ENCODE data around the gene ALG10. TPM values are rescaled to one million over a fixed set of nuclear protein-coding genes. Genes with fewer than 3 reads are reported as not detected.
A peak's percentile ranks its signal among the peaks of the same experiment; 100 is the strongest.
"Not testable (repeated sequence)": the region's sequence is repeated elsewhere in the genome, so short reads cannot be mapped to it uniquely, and the experiment has no call there.

ALG10 gene
- total and polyA plus RNA-seq, 2 experiments from 2014 or later: 3.2 to 4.3 TPM

DNA sequence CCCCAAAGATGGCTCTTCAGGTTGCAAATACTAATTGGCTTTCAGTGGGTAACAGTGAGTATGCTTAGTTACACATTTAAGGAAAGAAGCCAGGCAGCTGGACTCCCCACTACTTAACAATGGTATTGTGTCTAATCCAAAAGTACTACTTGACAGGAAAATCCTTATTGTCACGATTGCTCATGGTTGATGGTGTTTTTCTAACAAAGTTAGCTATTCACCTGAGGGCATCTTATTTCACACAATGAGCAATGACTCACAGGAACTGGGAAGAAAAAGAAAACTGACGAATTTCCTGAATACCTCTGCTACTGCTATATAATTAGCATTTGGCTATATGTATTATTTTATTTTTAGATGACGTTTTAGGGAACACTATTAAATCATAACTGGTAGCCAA, 33.4 kb upstream of the ALG10 start:
- H3K9me3 ChIP-seq (ENCODE audit: low read depth): no peaks in the 10 kb centered on the region
- H3K4me3 ChIP-seq: no peak overlapping the region
- TF ChIP-seq EZH2 (IDR thresholded peaks at IDR 0.05; ENCODE audit: insufficient read depth, poor library complexity, severe bottlenecking) (no peak), EZH2phosphoT487 (IDR thresholded peaks at IDR 0.05; ENCODE audit: insufficient read depth, low read depth) (no peak)
- no peak overlapping the region for H3K9ac ChIP-seq
- no peaks in the 10 kb centered on the region for H3K36me3 ChIP-seq (ENCODE audit: low read depth)
- H3K4me2 ChIP-seq (ENCODE audit: unreplicated experiment): no peak overlapping the region
- H3K79me2 ChIP-seq (ENCODE audit: insufficient read depth): no peaks in the 10 kb centered on the region
- H3K9me2 ChIP-seq (ENCODE audit: insufficient read depth): no peaks in the 10 kb centered on the region
- 11 to 12% methylated on average over 3 of the region's 3 CpGs for WGBS, 2 experiments (ENCODE audit: low coverage in 1 of 2, low lambda C conversion rate in 2 of 2, missing lambda C conversion rate in 2 of 2)
- no peak overlapping the region for H2AFZ ChIP-seq
- no peak for DNase-seq
- H4K20me1 ChIP-seq (ENCODE audit: insufficient read depth): no peaks in the 10 kb centered on the region
- in situ Hi-C loops (cut with MboI): no loop called here
- no peak overlapping the region for H3K27ac ChIP-seq
- H3K4me1 ChIP-seq (ENCODE audit: insufficient read depth): no peaks in the 10 kb centered on the region
- H3K27me3 ChIP-seq (replicated peaks; ENCODE audit: insufficient read depth): no peaks in the 10 kb centered on the region
- no peaks in the 10 kb centered on the region for H3F3A ChIP-seq (ENCODE audit: insufficient read depth)

GRCh38 chr12:33994857-33995808, 27.2 kb upstream of the ALG10 start:
- H3K27ac ChIP-seq: no peak overlapping the region
- H2AFZ ChIP-seq: no peak overlapping the region
- no peak overlapping the region for H3K4me3 ChIP-seq
- H4K20me1 ChIP-seq (ENCODE audit: insufficient read depth): no peaks in the 10 kb centered on the region
- no peaks in the 10 kb centered on the region for H3K9me3 ChIP-seq (ENCODE audit: low read depth)
- 34 to 40% methylated on average over 4 of the region's 4 CpGs for WGBS, 2 experiments (ENCODE audit: low coverage in 1 of 2, low lambda C conversion rate in 2 of 2, missing lambda C conversion rate in 2 of 2)
- no peak overlapping the region for H3K9ac ChIP-seq
- no peak overlapping the region for H3K4me2 ChIP-seq (ENCODE audit: unreplicated experiment)
- no peaks in the 10 kb centered on the region for H3K36me3 ChIP-seq (ENCODE audit: low read depth)
- no peaks in the 10 kb centered on the region for H3F3A ChIP-seq (ENCODE audit: insufficient read depth)
- no peaks in the 10 kb centered on the region for H3K4me1 ChIP-seq (ENCODE audit: insufficient read depth)
- no peaks in the 10 kb centered on the region for H3K27me3 ChIP-seq (replicated peaks; ENCODE audit: insufficient read depth)
- TF ChIP-seq EZH2phosphoT487 (IDR thresholded peaks at IDR 0.05; ENCODE audit: insufficient read depth, low read depth): no peak
- H3K79me2 ChIP-seq (ENCODE audit: insufficient read depth): no peaks in the 10 kb centered on the region
- in situ Hi-C loops (cut with MboI): no loop called here
- no peaks in the 10 kb centered on the region for H3K9me2 ChIP-seq (ENCODE audit: insufficient read depth)
- no peak for DNase-seq

GRCh38 chr12:34008835-34009234, 13.5 kb upstream of the ALG10 start:
- not testable (repeated sequence) for H2AFZ ChIP-seq; H3K27ac ChIP-seq; H3K4me1 ChIP-seq (ENCODE audit: insufficient read depth); H3K36me3 ChIP-seq (ENCODE audit: low read depth); H3K4me3 ChIP-seq; DNase-seq; H3K4me2 ChIP-seq (ENCODE audit: unreplicated experiment); H3K9ac ChIP-seq; H4K20me1 ChIP-seq (ENCODE audit: insufficient read depth); H3K9me3 ChIP-seq (ENCODE audit: low read depth); H3K9me2 ChIP-seq (ENCODE audit: insufficient read depth); H3K79me2 ChIP-seq (ENCODE audit: insufficient read depth); H3K27me3 ChIP-seq (replicated peaks; ENCODE audit: insufficient read depth); H3F3A ChIP-seq (ENCODE audit: insufficient read depth)
- in situ Hi-C loops (cut with MboI): loop anchor here (10.0 to 25.0 kb wide), 2 partner anchors 1244 to 1647 kb away; no protein-coding TSS in a partner anchor

- Histone ChIP-seq H3F3A (ENCODE audit: insufficient read depth) (no peaks in the 10 kb centered on the region), H3K36me3 (ENCODE audit: low read depth) (no peaks in the 10 kb centered on the region), H3K27me3 (replicated peaks; ENCODE audit: insufficient read depth) (no peaks in the 10 kb centered on the region), H3K9ac (no peak overlapping the region), H2AFZ (peak overlapping the region; percentile 65), H3K9me3 (ENCODE audit: low read depth) (no peaks in the 10 kb centered on the region), H3K4me3 (no peak overlapping the region), H3K4me2 (ENCODE audit: unreplicated experiment) (no peak overlapping the region), H4K20me1 (ENCODE audit: insufficient read depth) (no peaks in the 10 kb centered on the region), H3K79me2 (ENCODE audit: insufficient read depth) (no peaks in the 10 kb centered on the region), H3K9me2 (ENCODE audit: insufficient read depth) (no peaks in the 10 kb centered on the region), H3K27ac (no peak overlapping the region), H3K4me1 (ENCODE audit: insufficient read depth) (peaks cover 2% of the 10 kb centered on the region; the same call in 1 of the 2 replicates)
- TF ChIP-seq EZH2phosphoT487 (IDR thresholded peaks at IDR 0.05; ENCODE audit: insufficient read depth, low read depth) (no peak), EZH2 (IDR thresholded peaks at IDR 0.05; ENCODE audit: insufficient read depth, poor library complexity, severe bottlenecking) (no peak)
- DNase-seq: no peak
- in situ Hi-C loops (cut with MboI): loop anchor here (25.0 kb wide), 1 partner anchor 1654 kb away; no protein-coding TSS in a partner anchor
- 65 to 66% methylated on average over 3 of the region's 3 CpGs for WGBS, 2 experiments (ENCODE audit: low coverage in 1 of 2, low lambda C conversion rate in 2 of 2, missing lambda C conversion rate in 2 of 2)
These were observed 5.9 kb upstream of the ALG10 start for GRCh38 chr12:34016361-34016760.

Measured in GM23248 (cell line).